ENCODE measurements around the gene TMEM59. TPM values are rescaled to one million over a fixed set of nuclear protein-coding genes. Genes with fewer than 3 reads are reported as not detected.

Gene TMEM59
- total and polyA plus RNA-seq, 2 of the 8 experiments (the other 6 are each of a cell fraction or from before 2014, with no cell fraction given): 116 to 139 TPM

DNA sequence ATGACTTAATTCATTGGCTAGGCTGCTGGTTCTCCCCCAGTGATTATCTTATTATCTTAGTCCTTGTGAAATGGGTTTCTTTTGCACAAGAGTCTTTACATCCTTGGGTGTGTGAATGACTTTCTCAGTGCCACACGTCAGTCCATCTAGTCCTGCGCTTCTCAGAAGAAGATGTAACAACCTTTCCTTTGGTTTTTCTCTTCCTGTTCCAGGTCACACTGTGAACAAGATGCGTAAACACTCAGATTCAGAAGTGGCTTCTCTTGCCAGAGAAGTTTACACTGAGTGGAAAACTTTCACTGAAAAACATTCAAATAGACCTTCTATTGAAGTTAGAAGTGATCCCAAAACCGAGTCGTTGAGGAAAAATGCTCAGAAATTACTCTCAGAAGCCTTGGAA, 35.4 kb upstream of the TMEM59 start (continued):
- TF ChIP-seq, protein P1, sequence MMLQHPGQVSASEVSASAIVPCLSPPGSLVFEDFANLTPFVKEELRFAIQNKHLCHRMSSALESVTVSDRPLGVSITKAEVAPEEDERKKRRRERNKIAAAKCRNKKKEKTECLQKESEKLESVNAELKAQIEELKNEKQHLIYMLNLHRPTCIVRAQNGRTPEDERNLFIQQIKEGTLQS (IDR thresholded peaks at IDR 0.05; ENCODE audit: insufficient read depth, low read depth, low read length): no peak
- TF ChIP-seq BCL11A (IDR thresholded peaks at IDR 0.05; ENCODE audit: low read depth in 2 of 2, low read length in 2 of 2) (no peak), KDM4A (IDR thresholded peaks at IDR 0.05; ENCODE audit: low read depth, low read length, severe bottlenecking) (no peak)
